ENCODE results near the gene SEC14L2. TPM values are rescaled to one million over a fixed set of nuclear protein-coding genes. Genes with fewer than 3 reads are reported as not detected.
"Not testable (repeated sequence)": the region's sequence is repeated elsewhere in the genome, so short reads cannot be mapped to it uniquely, and the experiment has no call there.

The SEC14L2 gene
- total RNA-seq, 1 donor from 2014 or later: 0.40 TPM

DNA sequence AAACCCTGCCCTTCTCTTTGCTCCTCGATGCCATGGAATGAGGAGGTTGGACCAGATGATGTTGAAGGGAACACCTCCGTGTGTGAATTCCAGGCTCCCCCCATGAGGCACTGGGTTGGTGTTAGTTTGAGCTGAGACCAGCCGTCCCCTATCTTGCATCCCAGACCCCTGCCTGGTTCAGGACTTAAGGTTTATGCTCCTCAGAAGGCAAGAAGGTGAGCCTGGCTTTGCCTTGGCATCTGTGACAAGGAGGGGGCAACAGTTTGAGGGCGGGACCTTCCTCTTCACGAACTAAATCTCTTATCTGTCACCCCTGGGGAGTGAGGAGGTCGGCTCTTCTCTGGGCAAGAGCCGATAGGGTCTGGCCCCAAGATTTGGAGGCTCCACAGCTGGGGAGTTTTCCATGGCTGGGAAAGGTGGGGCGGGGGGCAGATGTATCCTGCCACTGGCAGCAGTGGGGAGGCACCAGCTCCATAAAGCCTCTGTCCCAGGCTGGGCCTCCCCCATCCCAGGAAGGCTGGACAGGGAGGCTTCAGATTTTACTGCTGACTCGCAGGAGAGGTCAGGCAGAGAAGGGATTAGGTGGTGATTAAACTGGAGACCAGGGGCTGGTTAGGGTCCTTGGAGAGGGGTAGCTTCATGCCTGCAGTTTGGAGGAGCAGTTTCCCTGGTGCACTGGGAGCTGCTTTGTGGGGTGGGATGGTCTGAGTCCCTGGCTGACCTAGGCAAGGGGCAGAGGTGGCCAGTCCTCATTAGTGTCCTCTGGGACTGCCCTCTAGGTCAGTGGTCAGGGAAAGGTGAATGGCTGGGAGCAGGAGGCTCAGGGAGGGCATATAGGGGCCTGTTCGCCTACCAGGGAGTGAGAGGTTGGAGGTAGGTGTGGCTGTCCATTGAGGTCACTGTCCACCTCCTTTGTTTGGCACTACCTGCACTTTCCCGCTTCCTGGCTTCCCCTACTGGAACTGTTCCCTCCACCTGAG, 1.1 kb downstream of the SEC14L2 start:
- ChIA-PET POLR2A (interaction anchor here (1.7 kb wide), 1 partner anchor 26 kb away, joined by 10 read pairs; no protein-coding TSS in a partner anchor), CTCF (interaction anchor here (1.0 to 2.1 kb wide), 2 partner anchors 110 to 135 kb away, joined by 4 to 9 read pairs; no protein-coding TSS in a partner anchor)
- intact Hi-C loops (cut with micrococcal nuclease): no loop called here
- Mint-ChIP-seq H3K9me3 (no peaks in the 10 kb centered on the region), H3K4me1 (peaks cover 13% of the 10 kb centered on the region), H3K27me3 (peaks cover 34% of the 10 kb centered on the region), H3K4me3 (peak overlapping the region; percentile 11), H3K36me3 (ENCODE audit: low read depth) (no peaks in the 10 kb centered on the region), H3K27ac (no peak overlapping the region)
- DNase-seq: no peak
- no peak for ATAC-seq (ENCODE audit: low read depth)
- TF ChIP-seq, protein P1, sequence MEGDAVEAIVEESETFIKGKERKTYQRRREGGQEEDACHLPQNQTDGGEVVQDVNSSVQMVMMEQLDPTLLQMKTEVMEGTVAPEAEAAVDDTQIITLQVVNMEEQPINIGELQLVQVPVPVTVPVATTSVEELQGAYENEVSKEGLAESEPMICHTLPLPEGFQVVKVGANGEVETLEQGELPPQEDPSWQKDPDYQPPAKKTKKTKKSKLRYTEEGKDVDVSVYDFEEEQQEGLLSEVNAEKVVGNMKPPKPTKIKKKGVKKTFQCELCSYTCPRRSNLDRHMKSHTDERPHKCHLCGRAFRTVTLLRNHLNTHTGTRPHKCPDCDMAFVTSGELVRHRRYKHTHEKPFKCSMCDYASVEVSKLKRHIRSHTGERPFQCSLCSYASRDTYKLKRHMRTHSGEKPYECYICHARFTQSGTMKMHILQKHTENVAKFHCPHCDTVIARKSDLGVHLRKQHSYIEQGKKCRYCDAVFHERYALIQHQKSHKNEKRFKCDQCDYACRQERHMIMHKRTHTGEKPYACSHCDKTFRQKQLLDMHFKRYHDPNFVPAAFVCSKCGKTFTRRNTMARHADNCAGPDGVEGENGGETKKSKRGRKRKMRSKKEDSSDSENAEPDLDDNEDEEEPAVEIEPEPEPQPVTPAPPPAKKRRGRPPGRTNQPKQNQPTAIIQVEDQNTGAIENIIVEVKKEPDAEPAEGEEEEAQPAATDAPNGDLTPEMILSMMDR (IDR thresholded peaks at IDR 0.05): no peak

DNA sequence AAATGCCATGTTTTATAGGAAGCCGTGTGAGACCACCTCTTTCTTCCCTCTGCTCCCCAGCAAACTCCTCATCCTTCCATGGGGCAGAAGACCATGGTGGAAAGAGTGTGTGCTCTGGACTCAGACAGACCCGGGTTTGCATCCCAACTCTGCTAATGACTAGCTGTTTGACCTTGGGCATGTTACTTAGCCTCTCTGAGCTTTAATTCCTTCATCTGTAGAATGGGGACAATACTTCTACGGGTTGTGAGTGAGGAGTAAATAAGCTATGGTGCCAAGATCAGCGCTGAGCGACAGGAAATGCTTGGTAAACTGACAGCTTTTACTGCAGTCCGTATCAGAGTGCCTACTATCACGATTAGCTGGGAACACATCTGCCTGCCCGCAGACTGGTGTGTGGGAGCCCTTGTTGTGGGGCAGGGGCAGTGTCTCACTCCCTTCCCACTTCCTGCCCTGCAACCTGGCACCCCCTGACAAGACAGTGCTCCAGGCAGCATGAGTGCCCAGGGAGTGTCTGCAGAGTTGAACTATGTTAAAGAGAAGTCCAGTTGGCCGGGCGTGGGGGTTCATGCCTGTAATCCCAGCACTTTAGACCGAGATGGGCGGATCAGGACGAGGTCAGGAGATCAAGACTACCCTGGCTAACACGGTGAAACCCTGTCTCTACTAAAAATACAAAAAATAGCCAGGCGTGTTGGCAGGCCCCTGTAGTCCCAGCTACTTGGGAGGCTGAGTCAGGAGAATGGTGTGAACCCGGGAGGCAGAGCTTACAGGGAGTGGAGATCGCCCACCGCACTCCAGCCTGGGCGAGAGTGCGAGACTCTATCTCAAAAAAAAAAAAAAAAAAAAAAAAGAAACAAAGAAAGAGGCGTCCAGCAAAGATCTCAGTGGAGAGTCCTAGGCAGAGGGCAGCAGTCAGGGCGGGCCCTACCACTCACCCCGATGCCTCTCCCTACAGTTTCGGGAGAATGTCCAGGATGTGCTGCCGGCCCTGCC, 2.2 kb downstream of the SEC14L2 start:
- Mint-ChIP-seq H3K27ac (no peak overlapping the region), H3K9me3 (no peaks in the 10 kb centered on the region), H3K36me3 (ENCODE audit: low read depth) (no peaks in the 10 kb centered on the region), H3K4me3 (no peak overlapping the region), H3K27me3 (peaks cover 31% of the 10 kb centered on the region), H3K4me1 (peaks cover 9% of the 10 kb centered on the region)
- intact Hi-C loops (cut with micrococcal nuclease): no loop called here
- DNase-seq (no peak), ATAC-seq (ENCODE audit: low read depth) (no peak)
- TF ChIP-seq, protein P1 (IDR thresholded peaks at IDR 0.05): no peak
- CTCF ChIA-PET: interaction anchor here (1.1 kb wide), 1 partner anchor 11 kb away, joined by 3 read pairs; no protein-coding TSS in a partner anchor
- POLR2A ChIA-PET: no interaction called here

DNA sequence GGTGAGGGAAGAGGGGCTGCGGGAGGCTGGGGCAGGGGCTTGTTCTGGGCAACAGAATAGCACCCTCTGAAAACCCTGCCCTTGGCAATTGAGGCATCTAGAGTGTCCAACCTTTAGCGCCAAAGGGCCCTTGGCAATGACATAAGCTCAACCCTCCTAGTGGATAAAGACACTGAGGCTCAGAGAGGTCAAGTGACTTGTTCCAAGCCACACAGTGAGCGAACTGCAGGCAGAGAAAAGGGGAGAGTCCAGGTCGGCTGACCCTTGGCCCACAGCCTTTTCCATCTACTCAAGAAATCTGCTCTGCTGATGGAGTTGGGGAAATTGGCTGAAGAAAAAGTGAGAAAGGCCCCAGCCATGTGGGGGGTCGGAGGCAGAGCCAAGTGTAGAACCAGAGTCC, 2.9 kb downstream of the SEC14L2 start:
- ChIA-PET POLR2A (no interaction called here), CTCF (interaction anchor here (1.1 kb wide), 1 partner anchor 12 kb away, joined by 3 read pairs; no protein-coding TSS in a partner anchor)
- H3K27ac Mint-ChIP-seq: no peak overlapping the region
- DNase-seq: no peak
- H3K4me1 Mint-ChIP-seq: peaks cover 9% of the 10 kb centered on the region
- H3K36me3 Mint-ChIP-seq (ENCODE audit: low read depth): no peaks in the 10 kb centered on the region
- peaks cover 31% of the 10 kb centered on the region for H3K27me3 Mint-ChIP-seq
- intact Hi-C loops (cut with micrococcal nuclease): no loop called here
- TF ChIP-seq, protein P1 (IDR thresholded peaks at IDR 0.05): no peak
- no peak for ATAC-seq (ENCODE audit: low read depth)
- H3K9me3 Mint-ChIP-seq: no peaks in the 10 kb centered on the region
- H3K4me3 Mint-ChIP-seq: no peak overlapping the region

DNA sequence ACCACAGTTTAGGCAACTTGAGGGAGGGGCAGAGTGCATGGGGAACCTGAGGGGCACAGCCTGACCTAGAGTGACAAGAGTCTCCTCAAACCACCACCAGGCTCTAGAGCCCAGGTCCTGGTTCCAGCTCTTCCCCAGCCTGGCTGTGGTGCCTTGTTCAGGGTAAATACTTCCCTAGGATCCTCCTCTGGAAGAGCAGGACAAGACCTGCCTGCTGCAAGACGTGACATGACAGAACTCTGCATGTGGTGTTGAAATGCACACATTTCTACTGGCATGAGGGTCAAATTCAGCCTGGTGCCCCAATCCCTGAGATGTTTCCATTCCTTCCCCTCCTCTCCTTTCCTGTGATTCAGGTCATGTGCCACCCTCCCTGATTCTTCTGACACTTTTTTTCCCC, 3.3 kb downstream of the SEC14L2 start:
- Mint-ChIP-seq H3K27ac (no peak overlapping the region), H3K9me3 (no peaks in the 10 kb centered on the region), H3K27me3 (peaks cover 31% of the 10 kb centered on the region), H3K4me1 (peaks cover 9% of the 10 kb centered on the region), H3K36me3 (ENCODE audit: low read depth) (no peaks in the 10 kb centered on the region), H3K4me3 (no peak overlapping the region)
- intact Hi-C loops (cut with micrococcal nuclease): no loop called here
- CTCF ChIA-PET: no interaction called here
- ATAC-seq (ENCODE audit: low read depth): no peak
- TF ChIP-seq, protein P1 (IDR thresholded peaks at IDR 0.05): no peak
- no peak for DNase-seq
- POLR2A ChIA-PET: no interaction called here

DNA sequence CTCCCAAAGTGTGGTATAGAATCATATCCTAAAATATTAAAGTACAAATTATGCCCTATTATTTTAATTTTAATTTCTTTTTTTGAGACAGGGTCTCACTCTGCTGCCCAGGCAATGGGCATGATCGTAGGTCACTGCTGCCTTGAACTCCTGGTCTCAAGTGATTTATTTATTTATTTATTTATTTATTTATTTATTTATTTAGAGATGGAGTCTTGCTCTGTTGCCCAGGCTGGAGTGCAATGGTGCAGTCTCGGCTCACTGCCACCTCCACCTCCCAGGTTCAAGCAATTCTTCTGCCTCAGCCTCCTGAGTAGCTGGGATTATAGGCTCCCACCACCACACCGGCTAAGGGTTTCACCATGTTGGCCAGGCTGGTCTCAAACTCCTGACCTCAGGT, 4.2 kb downstream of the SEC14L2 start:
- intact Hi-C loops (cut with micrococcal nuclease); H3K27ac Mint-ChIP-seq; H3K36me3 Mint-ChIP-seq (ENCODE audit: low read depth); ATAC-seq (ENCODE audit: low read depth); H3K4me1 Mint-ChIP-seq; DNase-seq; POLR2A ChIA-PET; H3K9me3 Mint-ChIP-seq; H3K4me3 Mint-ChIP-seq: not testable (repeated sequence)
- H3K27me3 Mint-ChIP-seq: peaks cover 22% of the 10 kb centered on the region
- CTCF ChIA-PET: interaction anchor here (1.1 kb wide), 1 partner anchor 10 kb away, joined by 3 read pairs; no protein-coding TSS in a partner anchor
